Measurements from ENCODE around the gene WDFY2. TPM values are rescaled to one million over a fixed set of nuclear protein-coding genes. Genes with fewer than 3 reads are reported as not detected.

The WDFY2 gene
- total RNA-seq, 1 donor from 2014 or later, result 11.1 TPM

DNA sequence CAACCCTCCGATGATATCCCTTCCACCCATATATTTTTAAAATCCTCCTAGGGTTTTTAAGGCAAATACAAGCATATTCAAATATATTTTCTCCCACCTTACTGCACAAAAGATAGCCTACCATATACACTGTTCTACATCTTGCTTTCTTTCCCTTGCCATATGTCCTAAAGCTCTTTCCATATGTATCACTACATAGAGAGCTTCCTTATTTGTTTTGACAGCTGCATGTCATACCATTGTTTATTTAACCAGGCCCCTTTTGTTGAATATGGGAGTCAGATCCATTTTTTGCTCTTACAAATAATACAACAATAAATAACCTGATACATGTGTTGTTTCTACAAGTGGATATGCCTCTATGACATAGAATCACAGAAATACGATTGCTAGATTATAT lies 32.8 kb upstream of the WDFY2 start:
- no peak for DNase-seq (ENCODE audit: low read depth)
- Histone ChIP-seq H3K4me3 (ENCODE audit: low read depth, low read length) (no peak overlapping the region), H3K27me3 (ENCODE audit: control insufficient read depth, insufficient read depth, low read length) (no peaks in the 10 kb centered on the region), H3K36me3 (ENCODE audit: control insufficient read depth, insufficient read depth, low read length) (no peaks in the 10 kb centered on the region)
- TF ChIP-seq, protein P1, sequence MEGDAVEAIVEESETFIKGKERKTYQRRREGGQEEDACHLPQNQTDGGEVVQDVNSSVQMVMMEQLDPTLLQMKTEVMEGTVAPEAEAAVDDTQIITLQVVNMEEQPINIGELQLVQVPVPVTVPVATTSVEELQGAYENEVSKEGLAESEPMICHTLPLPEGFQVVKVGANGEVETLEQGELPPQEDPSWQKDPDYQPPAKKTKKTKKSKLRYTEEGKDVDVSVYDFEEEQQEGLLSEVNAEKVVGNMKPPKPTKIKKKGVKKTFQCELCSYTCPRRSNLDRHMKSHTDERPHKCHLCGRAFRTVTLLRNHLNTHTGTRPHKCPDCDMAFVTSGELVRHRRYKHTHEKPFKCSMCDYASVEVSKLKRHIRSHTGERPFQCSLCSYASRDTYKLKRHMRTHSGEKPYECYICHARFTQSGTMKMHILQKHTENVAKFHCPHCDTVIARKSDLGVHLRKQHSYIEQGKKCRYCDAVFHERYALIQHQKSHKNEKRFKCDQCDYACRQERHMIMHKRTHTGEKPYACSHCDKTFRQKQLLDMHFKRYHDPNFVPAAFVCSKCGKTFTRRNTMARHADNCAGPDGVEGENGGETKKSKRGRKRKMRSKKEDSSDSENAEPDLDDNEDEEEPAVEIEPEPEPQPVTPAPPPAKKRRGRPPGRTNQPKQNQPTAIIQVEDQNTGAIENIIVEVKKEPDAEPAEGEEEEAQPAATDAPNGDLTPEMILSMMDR (IDR thresholded peaks at IDR 0.05; ENCODE audit: insufficient read depth, low read length, poor library complexity, severe bottlenecking), result no peak

DNA sequence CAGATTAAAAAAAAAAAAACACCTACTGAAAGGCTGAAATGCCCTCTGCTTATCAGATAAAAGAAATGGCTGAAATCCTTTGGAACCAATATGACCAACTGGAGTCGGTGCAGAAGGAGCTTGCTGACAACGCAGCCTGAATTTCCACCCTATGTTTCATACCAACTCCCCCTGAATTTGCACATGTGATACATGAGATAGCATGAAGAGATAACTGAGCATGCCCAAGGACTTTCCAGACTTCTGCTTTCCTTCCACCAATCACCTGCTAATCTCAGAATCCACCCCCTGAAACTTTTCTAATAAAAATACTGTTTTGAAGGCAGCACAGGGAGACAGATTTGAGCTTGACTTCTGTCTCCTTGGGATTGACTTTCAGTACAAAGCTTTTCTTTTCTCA lies 32.2 kb upstream of the WDFY2 start:
- TF ChIP-seq, protein P1 (IDR thresholded peaks at IDR 0.05; ENCODE audit: insufficient read depth, low read length, poor library complexity, severe bottlenecking), result no peak
- DNase-seq (ENCODE audit: low read depth), result no peak
- H3K4me3 ChIP-seq (ENCODE audit: low read depth, low read length), result no peak overlapping the region
- H3K36me3 ChIP-seq (ENCODE audit: control insufficient read depth, insufficient read depth, low read length), result no peaks in the 10 kb centered on the region
- H3K27me3 ChIP-seq (ENCODE audit: control insufficient read depth, insufficient read depth, low read length), result no peaks in the 10 kb centered on the region

GRCh38 chr13:51553531-51553930 lies 30.7 kb upstream of the WDFY2 start:
- TF ChIP-seq, protein P1 (IDR thresholded peaks at IDR 0.05; ENCODE audit: insufficient read depth, low read length, poor library complexity, severe bottlenecking), result no peak
- no peak for DNase-seq (ENCODE audit: low read depth)
- H3K4me3 ChIP-seq (ENCODE audit: low read depth, low read length), result no peak overlapping the region
- no peaks in the 10 kb centered on the region for H3K27me3 ChIP-seq (ENCODE audit: control insufficient read depth, insufficient read depth, low read length)
- no peaks in the 10 kb centered on the region for H3K36me3 ChIP-seq (ENCODE audit: control insufficient read depth, insufficient read depth, low read length)

DNA sequence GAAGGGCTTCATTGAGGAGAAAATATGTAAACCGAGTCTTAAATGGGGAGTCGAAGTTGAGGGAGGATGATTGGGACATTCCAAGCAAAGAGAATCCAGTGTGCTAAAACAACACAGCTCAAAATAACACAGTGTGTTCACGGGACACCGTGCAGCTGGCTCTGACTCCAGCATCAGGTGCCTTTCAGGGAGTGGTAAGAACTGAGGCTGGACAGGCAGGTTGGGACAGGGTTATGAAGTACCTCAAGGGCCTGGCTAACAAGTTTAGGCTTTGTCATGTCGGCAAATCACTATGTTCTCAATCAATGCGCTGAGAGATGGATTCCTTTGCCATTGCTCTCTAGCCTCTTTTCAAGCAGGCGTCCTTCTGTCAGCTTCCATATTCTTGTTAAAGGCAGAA lies 27.5 kb upstream of the WDFY2 start:
- Histone ChIP-seq H3K27me3 (ENCODE audit: control insufficient read depth, insufficient read depth, low read length) (no peaks in the 10 kb centered on the region), H3K4me3 (ENCODE audit: low read depth, low read length) (no peak overlapping the region), H3K36me3 (ENCODE audit: control insufficient read depth, insufficient read depth, low read length) (no peaks in the 10 kb centered on the region)
- TF ChIP-seq, protein P1 (IDR thresholded peaks at IDR 0.05; ENCODE audit: insufficient read depth, low read length, poor library complexity, severe bottlenecking), result no peak
- DNase-seq (ENCODE audit: low read depth), result no peak

GRCh38 chr13:51557438-51557837 lies 26.8 kb upstream of the WDFY2 start:
- H3K4me3 ChIP-seq (ENCODE audit: low read depth, low read length), result no peak overlapping the region
- H3K27me3 ChIP-seq (ENCODE audit: control insufficient read depth, insufficient read depth, low read length), result no peaks in the 10 kb centered on the region
- TF ChIP-seq, protein P1 (IDR thresholded peaks at IDR 0.05; ENCODE audit: insufficient read depth, low read length, poor library complexity, severe bottlenecking), result no peak
- no peak for DNase-seq (ENCODE audit: low read depth)
- H3K36me3 ChIP-seq (ENCODE audit: control insufficient read depth, insufficient read depth, low read length), result no peaks in the 10 kb centered on the region

- TF ChIP-seq, protein P1 (IDR thresholded peaks at IDR 0.05; ENCODE audit: insufficient read depth, low read length, poor library complexity, severe bottlenecking), result no peak
- DNase-seq (ENCODE audit: low read depth), result peak; percentile 53
- Histone ChIP-seq H3K27me3 (ENCODE audit: control insufficient read depth, insufficient read depth, low read length) (no peaks in the 10 kb centered on the region), H3K36me3 (ENCODE audit: control insufficient read depth, insufficient read depth, low read length) (no peaks in the 10 kb centered on the region), H3K4me3 (ENCODE audit: low read depth, low read length) (no peak overlapping the region)
These were observed 26.2 kb upstream of the WDFY2 start for GRCh38 chr13:51557875-51558612.
